ENCODE measurements around the gene LPCAT3. TPM values are rescaled to one million over a fixed set of nuclear protein-coding genes. Genes with fewer than 3 reads are reported as not detected.

The LPCAT3 gene, protein sequence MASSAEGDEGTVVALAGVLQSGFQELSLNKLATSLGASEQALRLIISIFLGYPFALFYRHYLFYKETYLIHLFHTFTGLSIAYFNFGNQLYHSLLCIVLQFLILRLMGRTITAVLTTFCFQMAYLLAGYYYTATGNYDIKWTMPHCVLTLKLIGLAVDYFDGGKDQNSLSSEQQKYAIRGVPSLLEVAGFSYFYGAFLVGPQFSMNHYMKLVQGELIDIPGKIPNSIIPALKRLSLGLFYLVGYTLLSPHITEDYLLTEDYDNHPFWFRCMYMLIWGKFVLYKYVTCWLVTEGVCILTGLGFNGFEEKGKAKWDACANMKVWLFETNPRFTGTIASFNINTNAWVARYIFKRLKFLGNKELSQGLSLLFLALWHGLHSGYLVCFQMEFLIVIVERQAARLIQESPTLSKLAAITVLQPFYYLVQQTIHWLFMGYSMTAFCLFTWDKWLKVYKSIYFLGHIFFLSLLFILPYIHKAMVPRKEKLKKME
- total RNA-seq = 10 to 100 TPM; 27.5 to 46.3 (median 32.7) TPM

DNA sequence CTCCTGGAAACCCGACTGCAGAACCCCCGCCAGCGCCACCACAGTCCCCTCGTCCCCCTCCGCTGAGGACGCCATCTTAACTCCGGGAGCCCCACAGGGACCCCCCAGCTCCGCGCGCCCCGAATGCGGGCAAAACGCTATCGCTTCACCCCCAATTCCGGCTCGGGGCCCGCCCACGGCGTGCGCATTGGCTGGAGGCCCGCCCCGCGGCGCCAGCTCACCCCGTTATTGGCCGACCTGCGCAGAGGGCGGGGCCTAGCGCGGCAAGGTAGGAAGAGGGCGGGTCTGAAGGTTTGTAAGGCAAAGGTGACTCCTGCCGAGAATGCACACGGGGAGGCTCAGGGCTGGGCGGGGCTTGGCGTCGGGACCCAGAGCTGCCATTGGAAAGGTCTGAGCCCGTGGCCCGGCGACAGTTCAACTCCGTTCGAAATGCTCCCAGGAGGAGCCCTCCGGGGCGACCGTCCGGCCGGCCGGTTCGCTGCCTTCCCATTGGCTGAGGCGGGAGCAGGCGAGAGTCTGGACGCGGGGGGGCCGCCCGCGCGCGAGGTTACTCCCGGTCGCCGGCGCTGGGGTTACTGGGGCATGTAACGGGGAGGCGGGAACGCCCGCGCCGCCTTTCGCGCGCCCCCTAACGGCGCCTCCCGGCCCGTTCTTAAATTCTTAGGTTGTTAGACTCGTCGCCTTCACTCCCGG, at the start of gene LPCAT3:
TSS of gene LPCAT3 (minus strand) at position 127 of the 693 bp plus-strand sequence. CDS start at position 75, 52 bp downstream.
- intact Hi-C loops (cut with DNase I) = no loop called here
- H3K36me3 ChIP-seq = peaks cover 0 to 10% (median 0%) of the 10 kb centered on the region in 3 donors
- peak within 1 kb of the TSS; percentile 89 to 96 (median 90) for H3K27ac ChIP-seq
- H3K27me3 ChIP-seq = no peaks in the 10 kb centered on the region
- H3K4me3 ChIP-seq = peak within 1 kb of the TSS; percentile 58 to 98 (median 73)
- DNase-seq = peak; percentile 92
- H3K4me1 ChIP-seq = peaks cover 18 to 38% (median 21%) of the 10 kb centered on the region in 3 donors
- TF ChIP-seq, protein P1, sequence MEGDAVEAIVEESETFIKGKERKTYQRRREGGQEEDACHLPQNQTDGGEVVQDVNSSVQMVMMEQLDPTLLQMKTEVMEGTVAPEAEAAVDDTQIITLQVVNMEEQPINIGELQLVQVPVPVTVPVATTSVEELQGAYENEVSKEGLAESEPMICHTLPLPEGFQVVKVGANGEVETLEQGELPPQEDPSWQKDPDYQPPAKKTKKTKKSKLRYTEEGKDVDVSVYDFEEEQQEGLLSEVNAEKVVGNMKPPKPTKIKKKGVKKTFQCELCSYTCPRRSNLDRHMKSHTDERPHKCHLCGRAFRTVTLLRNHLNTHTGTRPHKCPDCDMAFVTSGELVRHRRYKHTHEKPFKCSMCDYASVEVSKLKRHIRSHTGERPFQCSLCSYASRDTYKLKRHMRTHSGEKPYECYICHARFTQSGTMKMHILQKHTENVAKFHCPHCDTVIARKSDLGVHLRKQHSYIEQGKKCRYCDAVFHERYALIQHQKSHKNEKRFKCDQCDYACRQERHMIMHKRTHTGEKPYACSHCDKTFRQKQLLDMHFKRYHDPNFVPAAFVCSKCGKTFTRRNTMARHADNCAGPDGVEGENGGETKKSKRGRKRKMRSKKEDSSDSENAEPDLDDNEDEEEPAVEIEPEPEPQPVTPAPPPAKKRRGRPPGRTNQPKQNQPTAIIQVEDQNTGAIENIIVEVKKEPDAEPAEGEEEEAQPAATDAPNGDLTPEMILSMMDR (IDR thresholded peaks at IDR 0.05) = peak; percentile 86 to 95 (median 90)
- peak in 3 of 4 donors; percentile 67 to 89 (median 80) for TF ChIP-seq POLR2A (IDR thresholded peaks at IDR 0.05)
- 0% methylated on average over 16 to 22 of the region's 77 CpGs for WGBS, 2 donors
- H3K9me3 ChIP-seq = no peaks in the 10 kb centered on the region

DNA sequence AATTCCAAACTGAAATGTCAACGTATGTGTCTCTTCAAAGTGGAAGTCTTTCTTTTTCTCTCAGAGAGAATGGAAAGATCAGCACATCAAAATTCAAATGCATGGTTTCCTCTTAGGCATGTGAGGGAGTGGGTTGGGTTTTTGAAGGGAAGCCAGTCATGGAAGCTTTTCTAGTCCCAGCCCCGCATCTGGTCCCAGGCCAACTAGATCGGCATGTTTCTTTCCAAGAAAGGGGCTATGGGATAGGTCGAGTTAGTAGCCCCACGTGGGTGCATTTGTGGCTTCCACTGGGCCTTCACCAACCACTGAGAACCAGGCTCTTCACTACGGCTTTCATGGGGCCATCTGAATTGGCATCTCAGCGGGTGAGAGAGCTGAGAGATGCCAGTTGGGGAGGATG, 48.8 kb upstream of the LPCAT3 start:
- no peaks in the 10 kb centered on the region for H3K9me3 ChIP-seq
- H3K4me3 ChIP-seq = no peak overlapping the region
- H3K36me3 ChIP-seq = peaks cover 0 to 42% (median 0%) of the 10 kb centered on the region in 3 donors
- H3K27ac ChIP-seq = peak overlapping the region; percentile 61 to 69 (median 61)
- TF ChIP-seq, protein P1 (IDR thresholded peaks at IDR 0.05) = no peak
- no peak for TF ChIP-seq POLR2A (IDR thresholded peaks at IDR 0.05)
- H3K27me3 ChIP-seq = no peaks in the 10 kb centered on the region
- no peak for DNase-seq
- WGBS, 2 donors = 47 to 61% methylated on average over 2 to 3 of the region's 7 CpGs
- intact Hi-C loops (cut with DNase I) = no loop called here
- H3K4me1 ChIP-seq = peaks cover 14 to 74% (median 34%) of the 10 kb centered on the region in 3 donors

DNA sequence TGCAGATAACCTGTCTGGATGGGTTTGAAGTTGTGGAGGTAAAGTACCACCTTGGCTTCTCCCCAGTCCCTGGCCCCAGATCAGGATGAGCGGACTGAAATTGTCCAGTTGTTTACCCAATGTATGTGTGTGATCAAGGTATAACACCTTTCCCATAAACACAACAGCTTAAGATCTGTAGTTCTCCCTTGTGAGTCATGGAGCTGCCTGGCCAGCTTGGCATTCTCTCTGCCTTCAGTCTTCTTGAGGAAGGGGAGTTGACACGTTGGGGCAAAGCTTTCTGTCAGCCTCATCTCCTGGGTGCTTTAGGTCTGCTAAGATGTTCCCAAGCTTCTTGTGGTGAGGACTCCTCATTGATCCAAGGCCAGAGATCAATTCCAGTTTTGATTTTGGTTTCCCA, 48.3 kb upstream of the LPCAT3 start:
- WGBS, 2 donors = 38 to 42% methylated on average over 2 of the region's 2 CpGs
- peak overlapping the region; percentile 61 to 69 (median 61) for H3K27ac ChIP-seq
- H3K4me3 ChIP-seq = no peak overlapping the region
- peaks cover 0 to 42% (median 0%) of the 10 kb centered on the region in 3 donors for H3K36me3 ChIP-seq
- TF ChIP-seq, protein P1 (IDR thresholded peaks at IDR 0.05) = no peak
- TF ChIP-seq POLR2A (IDR thresholded peaks at IDR 0.05) = no peak
- intact Hi-C loops (cut with DNase I) = no loop called here
- no peaks in the 10 kb centered on the region for H3K9me3 ChIP-seq
- peaks cover 14 to 79% (median 38%) of the 10 kb centered on the region in 3 donors for H3K4me1 ChIP-seq
- no peak for DNase-seq
- no peaks in the 10 kb centered on the region for H3K27me3 ChIP-seq

DNA sequence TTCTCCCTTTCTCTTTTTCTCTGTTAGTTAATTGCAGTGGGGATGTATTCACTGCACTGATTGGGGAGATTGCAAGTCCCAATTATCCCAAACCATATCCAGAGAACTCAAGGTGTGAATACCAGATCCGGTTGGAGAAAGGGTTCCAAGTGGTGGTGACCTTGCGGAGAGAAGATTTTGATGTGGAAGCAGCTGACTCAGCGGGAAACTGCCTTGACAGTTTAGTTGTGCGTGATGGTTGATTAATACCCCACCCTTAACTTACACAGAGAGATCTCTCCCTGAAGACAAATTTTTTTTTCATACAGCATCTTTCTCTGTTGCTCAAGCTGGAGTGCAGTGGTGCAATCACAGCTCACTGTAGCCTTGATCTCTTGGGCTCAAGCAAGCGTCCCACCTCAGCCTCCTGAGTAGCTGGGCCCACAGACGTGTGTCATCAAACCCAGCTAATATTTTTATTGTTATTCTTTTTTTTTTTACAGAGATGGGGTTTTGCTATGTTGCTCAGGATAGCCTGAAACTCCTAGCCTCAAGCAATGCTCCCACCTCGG, 46.9 kb upstream of the LPCAT3 start:
- intact Hi-C loops (cut with DNase I) = no loop called here
- peaks cover 14 to 92% (median 45%) of the 10 kb centered on the region in 3 donors for H3K4me1 ChIP-seq
- H3K9me3 ChIP-seq = no peaks in the 10 kb centered on the region
- no peaks in the 10 kb centered on the region for H3K27me3 ChIP-seq
- TF ChIP-seq, protein P1 (IDR thresholded peaks at IDR 0.05) = no peak
- no peak for TF ChIP-seq POLR2A (IDR thresholded peaks at IDR 0.05)
- H3K4me3 ChIP-seq = no peak overlapping the region
- peak overlapping the region in 1 of 4 donors; percentile 69 for H3K27ac ChIP-seq
- peaks cover 0 to 37% (median 0%) of the 10 kb centered on the region in 3 donors for H3K36me3 ChIP-seq
- DNase-seq = no peak
- 73 to 80% methylated on average over 7 of the region's 7 CpGs for WGBS, 2 donors
